GM12864 (cell line): ENCODE measurements around the gene TSPAN13.

Source experiments
- DNase-seq: peaks from one replicate; pipeline ENCODE4 v3.0.0-alpha.2; 2011; ENCODE audit warnings: low read depth
- H3K4me3 ChIP-seq: 2 replicates; pipeline ENCODE4 v1.5.1; 2011; ENCODE audit warnings: mild to moderate bottlenecking, low read depth, low read length, control low read depth
- CTCF ChIP-seq: IDR thresholded peaks from 2 replicates; pipeline ENCODE4 v1.5.1; 2011; ENCODE audit warnings: low read depth, mild to moderate bottlenecking, moderate library complexity, low read length, control low read depth, inconsistent platforms; ENCODE audit errors: missing control alignments

Gene TSPAN13

GRCh38 chr7:16729541-16729940 lies 24.0 kb upstream of the TSPAN13 start:
- no peak overlapping the region for H3K4me3 ChIP-seq
- DNase-seq, result no peak
- no peak for TF ChIP-seq CTCF

DNA sequence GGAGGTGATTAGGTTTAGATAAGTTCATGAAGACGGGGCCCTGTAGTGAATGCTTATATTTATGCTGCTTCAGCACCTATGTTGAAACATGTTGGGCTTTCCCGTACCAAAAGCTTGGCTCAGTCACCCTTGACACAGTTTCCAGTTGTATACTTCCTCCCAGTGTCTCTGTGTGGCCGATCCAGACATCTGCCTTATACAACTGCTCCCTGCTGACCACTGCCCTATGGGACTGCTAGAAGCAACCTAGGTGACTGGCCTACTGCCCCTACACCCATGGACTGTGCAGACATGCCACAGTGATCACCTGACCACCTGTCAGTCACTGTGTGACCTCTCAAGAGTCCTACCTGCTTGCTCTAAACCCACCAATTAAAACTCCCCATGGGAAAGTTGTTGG lies 22.6 kb upstream of the TSPAN13 start:
- DNase-seq, result no peak
- TF ChIP-seq CTCF, result no peak

GRCh38 chr7:16732828-16733227 lies 20.7 kb upstream of the TSPAN13 start:
- H3K4me3 ChIP-seq, result no peak overlapping the region
- DNase-seq, result no peak
- TF ChIP-seq CTCF, result no peak

More for the DNA sequence above, 22.6 kb upstream of the TSPAN13 start:
- H3K4me3 ChIP-seq, result no peak overlapping the region

DNA sequence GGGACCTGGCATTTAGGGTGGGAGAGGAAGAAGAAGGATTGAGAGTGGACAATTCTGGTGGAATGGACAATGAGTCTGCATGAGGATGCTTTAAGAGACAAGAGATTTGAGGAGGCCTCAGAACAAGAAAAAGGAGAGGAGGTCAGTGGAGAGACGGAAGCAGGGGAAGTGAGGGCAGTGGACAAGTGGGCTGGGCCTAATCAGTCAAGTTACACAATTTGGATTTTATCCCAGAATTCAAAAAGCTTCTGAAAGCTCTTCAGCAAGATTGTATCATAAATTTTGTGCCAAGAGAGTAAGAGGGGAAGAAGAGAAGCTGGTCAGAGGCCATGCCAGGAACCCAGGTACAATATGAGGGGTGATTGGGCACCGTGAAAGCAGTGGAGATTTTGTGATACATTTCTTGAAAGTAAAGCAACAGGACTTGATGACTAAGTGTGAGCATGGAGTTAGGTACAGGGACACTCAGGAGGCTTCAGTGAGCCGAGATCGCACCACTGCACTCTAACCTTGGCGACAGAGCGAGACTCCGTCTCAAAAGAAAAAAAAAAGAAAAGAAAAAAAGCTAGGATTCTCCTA lies 19.3 kb upstream of the TSPAN13 start:
- no peak for TF ChIP-seq CTCF
- no peak overlapping the region for H3K4me3 ChIP-seq
- DNase-seq, result no peak

DNA sequence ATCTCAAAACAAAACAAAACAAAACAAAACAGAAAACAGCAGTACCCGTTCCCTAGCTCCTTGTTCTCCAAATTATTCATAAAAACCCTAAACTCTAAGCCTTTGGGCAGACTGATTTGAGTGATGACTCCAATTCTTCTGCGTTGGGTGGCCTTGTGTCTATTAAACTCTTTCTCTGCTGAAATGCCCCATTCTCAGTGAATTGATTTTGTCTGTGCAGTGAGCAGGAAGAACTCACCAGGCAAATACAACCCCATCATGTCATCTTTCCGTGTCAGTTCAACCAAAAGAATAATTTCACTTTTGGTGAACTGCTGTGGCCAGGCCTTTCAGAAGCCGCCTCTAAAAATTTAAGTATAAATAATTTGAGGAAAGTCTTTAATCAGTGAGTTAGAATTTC lies 18.5 kb upstream of the TSPAN13 start:
- DNase-seq, result no peak
- TF ChIP-seq CTCF, result no peak
- no peak overlapping the region for H3K4me3 ChIP-seq

- H3K4me3 ChIP-seq, result no peak overlapping the region
- no peak for TF ChIP-seq CTCF
- DNase-seq, result no peak
These were observed 15.4 kb upstream of the TSPAN13 start for GRCh38 chr7:16738011-16738688.
